K562 (cell line): ENCODE results near the gene NTN3. TPM values are rescaled to one million over a fixed set of nuclear protein-coding genes. Genes with fewer than 3 reads are reported as not detected.

Experiments
- CREB1 ChIP-seq, 2 experiments: sonication (generic) in 1 of 2; formaldehyde crosslinking in 1 of 2; IDR thresholded peaks; 2 replicates each; pipeline versions ENCODE4 v1.6.1 to v1.8.0; 2012 to 2022; ENCODE audit warnings: inconsistent platforms in 1 of 2, mild to moderate bottlenecking in 1 of 2, missing genetic modification reagents in 1 of 2, moderate library complexity in 1 of 2
- CSDE1 ChIP-seq, 2 experiments: fragments of 450-650 bp; IDR thresholded peaks; 2 replicates each; pipeline ENCODE4 v1.6.1; 2016; ENCODE audit warnings: mild to moderate bottlenecking in 1 of 2
- DPF2 ChIP-seq: fragments of 450-650 bp; IDR thresholded peaks from 2 replicates; pipeline ENCODE4 v1.6.1; 2016
- E2F6 ChIP-seq, 2 experiments: IDR thresholded peaks; 2 replicates each; pipeline ENCODE4 v1.6.1; 2011; ENCODE audit warnings: borderline replicate concordance in 1 of 2, control low read depth in 1 of 2, low read depth in 1 of 2, low read length in 1 of 2, mild to moderate bottlenecking in 1 of 2, mixed read lengths in 1 of 2, moderate library complexity in 1 of 2; ENCODE audit not compliant: insufficient read depth in 1 of 2, insufficient read length in 1 of 2, poor library complexity in 1 of 2, severe bottlenecking in 1 of 2; ENCODE audit errors: extremely low read depth in 1 of 2
- FOXK1 ChIP-seq: sonication (generic); formaldehyde crosslinking; IDR thresholded peaks from 2 replicates; pipeline ENCODE4 v1.8.0; 2022; ENCODE audit warnings: missing genetic modification reagents, mild to moderate bottlenecking, borderline replicate concordance
- L3MBTL2 ChIP-seq: fragments of 450-650 bp; IDR thresholded peaks from 2 replicates; pipeline ENCODE4 v1.6.1; 2016; ENCODE audit warnings: mild to moderate bottlenecking, moderate library complexity
- MTA3 ChIP-seq: fragments of 450-650 bp; formaldehyde crosslinking; IDR thresholded peaks from 2 replicates; pipeline ENCODE4 v1.6.1; 2017; ENCODE audit warnings: mild to moderate bottlenecking, borderline replicate concordance
- POLR2A ChIP-seq: fragments of 450-650 bp; conservative IDR thresholded peaks from 2 replicates; pipeline ENCODE4 v1.6.1; 2016
- PRDM10 ChIP-seq: fragments of 450-650 bp; IDR thresholded peaks from 2 replicates; pipeline ENCODE4 v1.6.1; 2018; ENCODE audit not compliant: partially characterized antibody
- RBBP5 ChIP-seq: fragments of 200-600 bp; sonication (generic); IDR thresholded peaks from 2 replicates; pipeline ENCODE4 v1.6.1; 2012; ENCODE audit warnings: borderline replicate concordance, mild to moderate bottlenecking, low read length, control low read depth, inconsistent platforms; ENCODE audit not compliant: insufficient read depth, poor library complexity, severe bottlenecking
- SP1 ChIP-seq: sonication (generic); formaldehyde crosslinking; IDR thresholded peaks from 2 replicates; pipeline ENCODE4 v1.8.1; 2022; ENCODE audit warnings: mild to moderate bottlenecking, missing genetic modification reagents
- ZFX ChIP-seq: sonication (generic); formaldehyde crosslinking; IDR thresholded peaks from 2 replicates; pipeline ENCODE4 v1.8.0; 2022; ENCODE audit warnings: mild to moderate bottlenecking, missing genetic modification reagents, moderate library complexity
- ZNF316 ChIP-seq: fragments of 450-650 bp; IDR thresholded peaks from 2 replicates; pipeline ENCODE4 v1.6.1; 2016
- polyA plus RNA-seq, 8 experiments: library from polyadenylated mRNA; depleted of rRNA in 4 of 8; stranded (reverse) in 5 of 8; unstranded in 3 of 8; fragments of >200 nt; fragmentation: Nextera tagmentation in 2 of 8; fragmentation: Illumina TruSeq in 1 of 8; extraction: Ambion mirVana in 2 of 8; extraction: Trizol in 1 of 8; gene quantifications; 2 replicates each; pipeline versions ENCODE4 v1.2.1 to v1.2.3, GENCODE V29; 2011 to 2014; ENCODE audit warnings: inconsistent platforms in 1 of 8, missing spikeins in 1 of 8
- total RNA-seq, 7 experiments: library from RNA; depleted of rRNA in 6 of 7; stranded (reverse); fragments of >200 nt in 6 of 7; fragmentation: Illumina TruSeq in 2 of 7; extraction: Trizol in 2 of 7; gene quantifications; 2 replicates each; pipeline versions ENCODE4 v1.2.1 to v1.2.3, GENCODE V29; 2011 to 2021; ENCODE audit warnings: low replicate concordance in 1 of 7
- TF ChIP-seq, protein P1 (sequence below), 3 experiments: fragments of 200-800 bp in 1 of 3; fragments of 250-450 bp in 1 of 3; fragments of 450-650 bp in 1 of 3; sonication (Bioruptor Pico) in 1 of 3; sonication (Bioruptor generic) in 1 of 3; formaldehyde crosslinking in 1 of 3; IDR thresholded peaks; 2 replicates each; pipeline versions ENCODE4 v1.6.1 to v1.8.0; 2016 to 2022; ENCODE audit warnings: mild to moderate bottlenecking in 2 of 3, missing genetic modification characterization in 2 of 3, missing compliant biosample characterization in 1 of 3, moderate library complexity in 1 of 3
- TF ChIP-seq, protein P2 (sequence below): fragments of 450-650 bp; IDR thresholded peaks from 2 replicates; pipeline ENCODE4 v1.6.1; 2016; ENCODE audit warnings: antibody characterized with exemption
- TF ChIP-seq, protein P3 (sequence below): sonication (generic); formaldehyde crosslinking; IDR thresholded peaks from 2 replicates; pipeline ENCODE4 v1.9.0; 2022; ENCODE audit warnings: mild to moderate bottlenecking, missing genetic modification reagents

Gene NTN3
- total and polyA plus RNA-seq, 9 of the 15 experiments (the other 6 are each of a cell fraction or from before 2014, with no cell fraction given), result not detected

DNA sequence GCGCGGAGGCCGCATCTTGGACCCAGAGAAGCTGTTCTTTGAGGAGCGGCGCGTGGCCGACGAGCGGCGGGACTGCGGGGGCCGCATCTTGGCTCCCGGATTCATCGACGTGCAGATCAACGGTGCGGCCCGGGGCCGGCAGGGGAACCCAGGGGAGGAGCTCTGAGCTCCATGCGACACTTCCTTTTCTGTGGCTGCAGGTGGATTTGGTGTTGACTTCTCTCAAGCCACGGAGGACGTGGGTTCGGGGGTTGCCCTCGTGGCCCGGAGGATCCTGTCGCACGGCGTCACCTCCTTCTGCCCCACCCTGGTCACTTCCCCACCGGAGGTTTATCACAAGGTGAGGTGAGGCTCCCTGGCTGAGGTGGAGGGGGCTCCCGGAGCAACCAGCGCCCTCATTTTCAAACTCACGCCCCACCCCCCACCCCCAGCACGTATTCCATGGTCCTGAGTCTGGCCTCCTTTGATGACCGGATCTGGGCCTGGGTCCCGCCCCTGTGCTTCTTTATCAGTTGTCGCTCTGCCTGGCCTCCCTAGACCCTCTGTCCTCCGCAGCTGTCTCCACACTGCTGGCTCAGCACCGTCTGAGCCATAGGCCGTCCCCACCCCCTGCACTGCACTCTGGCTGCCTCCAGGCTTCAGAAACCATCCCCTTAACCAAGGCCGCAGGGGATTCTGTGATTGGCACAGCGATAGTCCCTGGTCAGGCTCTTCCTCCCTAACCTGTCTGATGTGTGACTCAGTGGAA, 49.9 kb downstream of the NTN3 start (continued):
- TF ChIP-seq, protein P1, sequence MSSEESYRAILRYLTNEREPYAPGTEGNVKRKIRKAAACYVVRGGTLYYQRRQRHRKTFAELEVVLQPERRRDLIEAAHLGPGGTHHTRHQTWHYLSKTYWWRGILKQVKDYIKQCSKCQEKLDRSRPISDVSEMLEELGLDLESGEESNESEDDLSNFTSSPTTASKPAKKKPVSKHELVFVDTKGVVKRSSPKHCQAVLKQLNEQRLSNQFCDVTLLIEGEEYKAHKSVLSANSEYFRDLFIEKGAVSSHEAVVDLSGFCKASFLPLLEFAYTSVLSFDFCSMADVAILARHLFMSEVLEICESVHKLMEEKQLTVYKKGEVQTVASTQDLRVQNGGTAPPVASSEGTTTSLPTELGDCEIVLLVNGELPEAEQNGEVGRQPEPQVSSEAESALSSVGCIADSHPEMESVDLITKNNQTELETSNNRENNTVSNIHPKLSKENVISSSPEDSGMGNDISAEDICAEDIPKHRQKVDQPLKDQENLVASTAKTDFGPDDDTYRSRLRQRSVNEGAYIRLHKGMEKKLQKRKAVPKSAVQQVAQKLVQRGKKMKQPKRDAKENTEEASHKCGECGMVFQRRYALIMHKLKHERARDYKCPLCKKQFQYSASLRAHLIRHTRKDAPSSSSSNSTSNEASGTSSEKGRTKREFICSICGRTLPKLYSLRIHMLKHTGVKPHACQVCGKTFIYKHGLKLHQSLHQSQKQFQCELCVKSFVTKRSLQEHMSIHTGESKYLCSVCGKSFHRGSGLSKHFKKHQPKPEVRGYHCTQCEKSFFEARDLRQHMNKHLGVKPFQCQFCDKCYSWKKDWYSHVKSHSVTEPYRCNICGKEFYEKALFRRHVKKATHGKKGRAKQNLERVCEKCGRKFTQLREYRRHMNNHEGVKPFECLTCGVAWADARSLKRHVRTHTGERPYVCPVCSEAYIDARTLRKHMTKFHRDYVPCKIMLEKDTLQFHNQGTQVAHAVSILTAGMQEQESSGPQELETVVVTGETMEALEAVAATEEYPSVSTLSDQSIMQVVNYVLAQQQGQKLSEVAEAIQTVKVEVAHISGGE (CRISPR knock-in tag; IDR thresholded peaks at IDR 0.05), result no peak; a peak in 1 of 6 replicates
- TF ChIP-seq, protein P2, sequence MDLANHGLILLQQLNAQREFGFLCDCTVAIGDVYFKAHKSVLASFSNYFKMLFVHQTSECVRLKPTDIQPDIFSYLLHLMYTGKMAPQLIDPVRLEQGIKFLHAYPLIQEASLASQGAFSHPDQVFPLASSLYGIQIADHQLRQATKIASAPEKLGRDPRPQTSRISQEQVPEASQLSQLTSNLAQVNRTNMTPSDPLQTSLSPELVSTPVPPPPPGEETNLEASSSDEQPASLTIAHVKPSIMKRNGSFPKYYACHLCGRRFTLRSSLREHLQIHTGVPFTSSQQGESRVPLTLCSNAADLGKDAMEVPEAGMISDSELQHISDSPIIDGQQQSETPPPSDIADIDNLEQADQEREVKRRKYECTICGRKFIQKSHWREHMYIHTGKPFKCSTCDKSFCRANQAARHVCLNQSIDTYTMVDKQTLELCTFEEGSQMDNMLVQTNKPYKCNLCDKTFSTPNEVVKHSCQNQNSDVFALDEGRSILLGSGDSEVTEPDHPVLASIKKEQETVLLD, result no peak
- TF ChIP-seq CREB1 (IDR thresholded peaks at IDR 0.05), result peak; percentile 29; the same call in 1 of the 2 replicates
- TF ChIP-seq CREB1 (CRISPR knock-in tag; IDR thresholded peaks at IDR 0.05), result no peak
- peak; percentile 52 for TF ChIP-seq ZFX (CRISPR knock-in tag)
- TF ChIP-seq FOXK1 (CRISPR knock-in tag), result 0 out of 2 replicates have a peak, but pooled peaks have one; percentile 65
- 0 out of 2 replicates have a peak, but pooled peaks have one; percentile 19 for TF ChIP-seq POLR2A
- TF ChIP-seq RBBP5, result peak; percentile 49
- peak; percentile 66 for TF ChIP-seq ZNF316
- peak; percentile 39; the same call in 1 of the 2 replicates for TF ChIP-seq L3MBTL2
- TF ChIP-seq PRDM10, result peak; percentile 66
- TF ChIP-seq SP1 (CRISPR knock-in tag), result peak; percentile 51
- TF ChIP-seq, protein P3, sequence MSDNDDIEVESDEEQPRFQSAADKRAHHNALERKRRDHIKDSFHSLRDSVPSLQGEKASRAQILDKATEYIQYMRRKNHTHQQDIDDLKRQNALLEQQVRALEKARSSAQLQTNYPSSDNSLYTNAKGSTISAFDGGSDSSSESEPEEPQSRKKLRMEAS, result peak; percentile 59; the same call in 1 of the 2 replicates
- 0 out of 2 replicates have a peak, but pooled peaks have one; percentile 38 for TF ChIP-seq MTA3
- TF ChIP-seq DPF2, result 0 out of 2 replicates have a peak, but pooled peaks have one; percentile 37
- no peak for TF ChIP-seq CSDE1 (IDR thresholded peaks at IDR 0.05)
- peak in 1 of 2 experiments; percentile 41 for TF ChIP-seq E2F6 (IDR thresholded peaks at IDR 0.05; ENCODE audit: borderline replicate concordance in 1 of 2, extremely low read depth in 1 of 2, insufficient read depth in 1 of 2, insufficient read length in 1 of 2, low read depth in 1 of 2, low read length in 1 of 2, poor library complexity in 1 of 2, severe bottlenecking in 1 of 2)
